Neural cell (in vitro differentiated cells): Measurements from ENCODE around the gene FBN1. TPM values are rescaled to one million over a fixed set of nuclear protein-coding genes. Genes with fewer than 3 reads are reported as not detected.

Source experiments
- H2AFZ ChIP-seq: fragments of 200-600, 300-800 bp; sonication (generic), shearing (Covaris generic); 2 replicates; pipeline ENCODE4 v1.6.0; 2014; ENCODE audit warnings: low read depth, mild to moderate bottlenecking, antibody characterized with exemption, low read length, moderate library complexity
- H3F3A ChIP-seq: fragments of 200-600 bp; shearing (Covaris generic); 2 replicates; pipeline ENCODE4 v1.6.1; 2016; ENCODE audit warnings: mild to moderate bottlenecking, moderate library complexity, mixed read lengths, antibody characterized with exemption, low read length; ENCODE audit not compliant: insufficient read depth, poor library complexity, severe bottlenecking
- H3K27ac ChIP-seq: fragments of 200-600, 300-800 bp; sonication (generic), shearing (Covaris generic); 2 replicates; pipeline ENCODE4 v1.5.1; 2014; ENCODE audit warnings: mild to moderate bottlenecking, low read length, moderate library complexity
- H3K27me3 ChIP-seq: fragments of 300-800, 200-600 bp; sonication (generic), shearing (Covaris generic); 2 replicates; pipeline ENCODE4 v1.6.0; 2014; ENCODE audit warnings: mild to moderate bottlenecking, low read depth, low read length, moderate library complexity; ENCODE audit not compliant: insufficient read depth
- H3K36me3 ChIP-seq: fragments of 300-800, 200-600 bp; sonication (generic), shearing (Covaris generic); 2 replicates; pipeline ENCODE4 v1.5.1; 2014; ENCODE audit warnings: mild to moderate bottlenecking, antibody characterized with exemption, low read length, moderate library complexity; ENCODE audit not compliant: insufficient read depth
- H3K4me2 ChIP-seq: fragments of 300-800, 200-600 bp; sonication (generic), shearing (Covaris generic); 2 replicates; pipeline ENCODE4 v1.6.0; 2014; ENCODE audit warnings: mild to moderate bottlenecking, low read length
- H3K4me3 ChIP-seq: fragments of 300-800, 200-600 bp; sonication (generic), shearing (Covaris generic); 2 replicates; pipeline ENCODE4 v1.5.1; 2014; ENCODE audit warnings: mild to moderate bottlenecking, low read length, moderate library complexity
- H3K79me2 ChIP-seq: fragments of 200-600 bp; shearing (Covaris generic); replicated peaks from 2 replicates; pipeline ENCODE4 v1.6.0; 2014; ENCODE audit warnings: mild to moderate bottlenecking, low read length, moderate library complexity; ENCODE audit not compliant: insufficient read depth
- H3K9ac ChIP-seq: fragments of 300-800, 200-600 bp; sonication (generic), shearing (Covaris generic); 2 replicates; pipeline ENCODE4 v1.6.1; 2016; ENCODE audit warnings: mild to moderate bottlenecking, low read length, mixed read lengths
- H3K9me2 ChIP-seq: fragments of 200-600 bp; shearing (Covaris generic); 2 replicates; pipeline ENCODE4 v1.6.1; 2016; ENCODE audit warnings: mild to moderate bottlenecking, low read length, mixed read lengths; ENCODE audit not compliant: insufficient read depth
- H3K9me3 ChIP-seq: fragments of 200-600, 300-800 bp; sonication (generic), shearing (Covaris generic); 2 replicates; pipeline ENCODE4 v1.6.1; 2016; ENCODE audit warnings: mild to moderate bottlenecking, mixed run types, low read length, moderate library complexity, mixed read lengths
- H4K20me1 ChIP-seq: fragments of 200-600 bp; shearing (Covaris generic); 2 replicates; pipeline ENCODE4 v1.6.1; 2016; ENCODE audit warnings: mild to moderate bottlenecking, mixed run types; ENCODE audit not compliant: insufficient read depth
- EP300 ChIP-seq: fragments of 450-650 bp; conservative IDR thresholded peaks from 2 replicates; pipeline ENCODE4 v1.6.1; 2014; ENCODE audit warnings: antibody characterized with exemption, mild to moderate bottlenecking, moderate library complexity; ENCODE audit not compliant: poor library complexity, severe bottlenecking
- EZH2 ChIP-seq: fragments of 200-600, 300-800 bp; shearing (Covaris generic), sonication (generic); IDR thresholded peaks from 2 replicates; pipeline ENCODE4 v1.6.1; 2014; ENCODE audit warnings: antibody characterized with exemption, low read length, borderline replicate concordance, mild to moderate bottlenecking; ENCODE audit not compliant: insufficient read depth, poor library complexity, severe bottlenecking
- MXI1 ChIP-seq: fragments of 450-650 bp; conservative IDR thresholded peaks from 2 replicates; pipeline ENCODE4 v1.6.1; 2014; ENCODE audit warnings: antibody characterized with exemption, mild to moderate bottlenecking; ENCODE audit not compliant: poor library complexity, severe bottlenecking
- POLR2AphosphoS5 ChIP-seq: IDR thresholded peaks from 2 replicates; pipeline ENCODE4 v1.6.1; 2012
- RAD21 ChIP-seq: fragments of 450-650 bp; conservative IDR thresholded peaks from 2 replicates; pipeline ENCODE4 v1.6.1; 2014; ENCODE audit warnings: antibody characterized with exemption, mild to moderate bottlenecking, moderate library complexity
- SMC3 ChIP-seq: fragments of 450-650 bp; conservative IDR thresholded peaks from 2 replicates; pipeline ENCODE4 v1.6.1; 2014; ENCODE audit warnings: antibody characterized with exemption, mild to moderate bottlenecking, moderate library complexity; ENCODE audit not compliant: poor library complexity
- TAF1 ChIP-seq: IDR thresholded peaks from 2 replicates; pipeline ENCODE4 v1.6.1; 2012; ENCODE audit warnings: low read depth
- polyA plus RNA-seq: library from polyadenylated mRNA; depleted of rRNA; stranded (reverse); fragments of >200 nt; gene quantifications from 2 replicates; pipeline ENCODE4 v1.2.3, GENCODE V29; 2014
- TF ChIP-seq, protein P1 (sequence below): fragments of 450-650 bp; IDR thresholded peaks from 2 replicates; pipeline ENCODE4 v1.5.1; 2014; ENCODE audit warnings: antibody characterized with exemption, mild to moderate bottlenecking, moderate library complexity; ENCODE audit not compliant: poor library complexity, severe bottlenecking
- TF ChIP-seq, protein P2 (sequence below): IDR thresholded peaks from 2 replicates; pipeline ENCODE4 v1.6.1; 2012; ENCODE audit warnings: borderline replicate concordance

FBN1 gene
- polyA plus RNA-seq, 1 donor from 2014 or later: 22.0 TPM

DNA sequence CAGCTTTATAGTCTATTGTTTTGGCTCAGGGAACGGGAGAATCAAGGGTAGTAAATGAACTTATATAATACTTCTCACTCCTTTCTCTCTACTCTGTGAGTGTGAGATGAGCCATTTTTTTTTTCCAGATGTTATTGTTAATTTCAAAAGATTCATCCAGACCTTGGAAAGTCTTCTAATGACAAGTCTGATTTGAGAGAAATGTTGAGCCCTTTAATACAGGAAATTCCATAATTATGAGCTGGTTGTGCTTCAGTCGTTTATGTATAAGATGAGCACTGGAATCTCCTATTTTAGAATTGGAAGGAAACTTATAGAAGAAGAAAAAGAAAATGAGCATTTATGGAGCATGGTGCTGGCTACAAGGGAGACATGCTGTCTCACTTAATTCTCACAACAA lies 92.0 kb downstream of the FBN1 start:
- no peak for TF ChIP-seq RAD21
- Histone ChIP-seq H3K9me3 (no peaks in the 10 kb centered on the region), H3K9me2 (no peaks in the 10 kb centered on the region), H2AFZ (no peak overlapping the region), H3K27me3 (no peaks in the 10 kb centered on the region), H4K20me1 (no peaks in the 10 kb centered on the region), H3K4me3 (no peak overlapping the region), H3K27ac (no peak overlapping the region), H3F3A (no peaks in the 10 kb centered on the region), H3K9ac (no peak overlapping the region), H3K36me3 (no peaks in the 10 kb centered on the region), H3K4me2 (no peak overlapping the region), H3K79me2 (no peaks in the 10 kb centered on the region)

DNA sequence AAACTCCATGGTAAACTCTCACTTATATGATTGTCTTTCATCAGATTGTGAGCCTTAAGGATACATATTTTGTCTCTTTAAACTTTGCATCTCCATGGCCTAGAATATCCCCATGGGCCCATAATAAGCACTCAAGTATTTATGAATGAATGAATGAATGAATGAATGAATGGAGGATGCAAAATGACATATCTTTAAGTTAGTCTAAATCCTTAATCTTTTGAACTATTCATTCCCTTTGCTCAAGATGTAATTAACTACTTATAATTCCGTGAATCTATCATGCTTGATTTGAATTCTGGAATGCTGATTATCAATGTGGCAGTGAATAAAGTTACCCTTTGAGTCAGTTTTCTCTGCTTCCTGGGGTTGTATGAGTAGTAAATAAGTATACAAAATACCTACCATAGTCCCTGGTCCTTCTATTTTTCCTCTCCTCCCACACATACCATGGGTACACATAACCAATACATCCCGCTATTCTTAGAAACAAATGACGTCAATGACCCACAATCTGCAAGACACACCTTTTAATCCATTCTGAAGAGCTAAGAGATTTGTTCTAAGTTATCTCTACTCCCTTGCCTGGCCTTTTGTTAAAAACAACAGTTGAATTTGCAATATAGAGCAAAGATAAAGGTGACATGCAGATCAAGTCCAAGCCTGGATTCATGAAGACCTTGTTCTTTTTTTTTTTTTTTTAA lies 94.5 kb downstream of the FBN1 start:
- Histone ChIP-seq H4K20me1 (no peaks in the 10 kb centered on the region), H3K27ac (no peak overlapping the region), H3K79me2 (no peaks in the 10 kb centered on the region), H3F3A (no peaks in the 10 kb centered on the region), H3K9me3 (no peaks in the 10 kb centered on the region), H3K27me3 (no peaks in the 10 kb centered on the region), H2AFZ (no peak overlapping the region), H3K4me2 (no peak overlapping the region), H3K9me2 (no peaks in the 10 kb centered on the region), H3K9ac (no peak overlapping the region), H3K36me3 (no peaks in the 10 kb centered on the region), H3K4me3 (no peak overlapping the region)
- TF ChIP-seq EP300 (no peak), RAD21 (no peak), POLR2AphosphoS5 (no peak), SMC3 (no peak)

DNA sequence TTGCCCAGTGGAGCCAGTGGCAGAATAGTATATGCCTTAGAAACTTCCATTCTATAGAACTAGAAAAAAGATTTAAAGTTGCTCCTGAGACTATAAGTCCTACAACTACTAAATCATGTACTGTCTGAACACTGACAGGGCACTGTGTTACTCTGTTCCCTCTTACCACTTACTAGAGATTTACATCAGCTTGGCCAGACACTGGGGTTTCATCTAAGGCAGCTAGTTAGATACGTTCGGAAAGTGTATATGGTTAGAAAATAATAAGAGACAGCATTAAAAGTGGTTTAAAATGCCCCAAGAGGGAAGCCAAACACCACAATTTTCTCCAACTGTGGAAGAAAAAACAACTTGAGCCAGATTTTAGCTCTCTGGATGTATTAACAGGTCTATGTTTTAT lies 97.1 kb downstream of the FBN1 start:
- Histone ChIP-seq H3K9ac (no peak overlapping the region), H4K20me1 (no peaks in the 10 kb centered on the region), H3K36me3 (no peaks in the 10 kb centered on the region), H3K27me3 (no peaks in the 10 kb centered on the region), H3K79me2 (no peaks in the 10 kb centered on the region), H2AFZ (no peak overlapping the region), H3K4me2 (no peak overlapping the region), H3K9me2 (no peaks in the 10 kb centered on the region), H3K27ac (no peak overlapping the region), H3F3A (no peaks in the 10 kb centered on the region), H3K4me3 (no peak overlapping the region), H3K9me3 (no peaks in the 10 kb centered on the region)
- TF ChIP-seq POLR2AphosphoS5 (no peak), EZH2 (no peak), MXI1 (no peak), TAF1 (no peak), EP300 (no peak), SMC3 (no peak), RAD21 (no peak)
- TF ChIP-seq, protein P1, sequence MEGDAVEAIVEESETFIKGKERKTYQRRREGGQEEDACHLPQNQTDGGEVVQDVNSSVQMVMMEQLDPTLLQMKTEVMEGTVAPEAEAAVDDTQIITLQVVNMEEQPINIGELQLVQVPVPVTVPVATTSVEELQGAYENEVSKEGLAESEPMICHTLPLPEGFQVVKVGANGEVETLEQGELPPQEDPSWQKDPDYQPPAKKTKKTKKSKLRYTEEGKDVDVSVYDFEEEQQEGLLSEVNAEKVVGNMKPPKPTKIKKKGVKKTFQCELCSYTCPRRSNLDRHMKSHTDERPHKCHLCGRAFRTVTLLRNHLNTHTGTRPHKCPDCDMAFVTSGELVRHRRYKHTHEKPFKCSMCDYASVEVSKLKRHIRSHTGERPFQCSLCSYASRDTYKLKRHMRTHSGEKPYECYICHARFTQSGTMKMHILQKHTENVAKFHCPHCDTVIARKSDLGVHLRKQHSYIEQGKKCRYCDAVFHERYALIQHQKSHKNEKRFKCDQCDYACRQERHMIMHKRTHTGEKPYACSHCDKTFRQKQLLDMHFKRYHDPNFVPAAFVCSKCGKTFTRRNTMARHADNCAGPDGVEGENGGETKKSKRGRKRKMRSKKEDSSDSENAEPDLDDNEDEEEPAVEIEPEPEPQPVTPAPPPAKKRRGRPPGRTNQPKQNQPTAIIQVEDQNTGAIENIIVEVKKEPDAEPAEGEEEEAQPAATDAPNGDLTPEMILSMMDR: no peak
- TF ChIP-seq, protein P2, sequence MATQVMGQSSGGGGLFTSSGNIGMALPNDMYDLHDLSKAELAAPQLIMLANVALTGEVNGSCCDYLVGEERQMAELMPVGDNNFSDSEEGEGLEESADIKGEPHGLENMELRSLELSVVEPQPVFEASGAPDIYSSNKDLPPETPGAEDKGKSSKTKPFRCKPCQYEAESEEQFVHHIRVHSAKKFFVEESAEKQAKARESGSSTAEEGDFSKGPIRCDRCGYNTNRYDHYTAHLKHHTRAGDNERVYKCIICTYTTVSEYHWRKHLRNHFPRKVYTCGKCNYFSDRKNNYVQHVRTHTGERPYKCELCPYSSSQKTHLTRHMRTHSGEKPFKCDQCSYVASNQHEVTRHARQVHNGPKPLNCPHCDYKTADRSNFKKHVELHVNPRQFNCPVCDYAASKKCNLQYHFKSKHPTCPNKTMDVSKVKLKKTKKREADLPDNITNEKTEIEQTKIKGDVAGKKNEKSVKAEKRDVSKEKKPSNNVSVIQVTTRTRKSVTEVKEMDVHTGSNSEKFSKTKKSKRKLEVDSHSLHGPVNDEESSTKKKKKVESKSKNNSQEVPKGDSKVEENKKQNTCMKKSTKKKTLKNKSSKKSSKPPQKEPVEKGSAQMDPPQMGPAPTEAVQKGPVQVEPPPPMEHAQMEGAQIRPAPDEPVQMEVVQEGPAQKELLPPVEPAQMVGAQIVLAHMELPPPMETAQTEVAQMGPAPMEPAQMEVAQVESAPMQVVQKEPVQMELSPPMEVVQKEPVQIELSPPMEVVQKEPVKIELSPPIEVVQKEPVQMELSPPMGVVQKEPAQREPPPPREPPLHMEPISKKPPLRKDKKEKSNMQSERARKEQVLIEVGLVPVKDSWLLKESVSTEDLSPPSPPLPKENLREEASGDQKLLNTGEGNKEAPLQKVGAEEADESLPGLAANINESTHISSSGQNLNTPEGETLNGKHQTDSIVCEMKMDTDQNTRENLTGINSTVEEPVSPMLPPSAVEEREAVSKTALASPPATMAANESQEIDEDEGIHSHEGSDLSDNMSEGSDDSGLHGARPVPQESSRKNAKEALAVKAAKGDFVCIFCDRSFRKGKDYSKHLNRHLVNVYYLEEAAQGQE: no peak
